Testis (tissue), 2 donors: ENCODE data around the gene LAG3.

Source experiments
- CTCF ChIP-seq, 3 experiments: fragments of 450-650 bp in 2 of 3; fragments of 200-600 bp in 1 of 3; sonication (generic) in 1 of 3; IDR thresholded peaks; one replicate each; pipeline ENCODE4 v1.5.1; 2016 to 2019; ENCODE audit warnings: antibody characterized with exemption in 3 of 3, mild to moderate bottlenecking in 2 of 3, moderate library complexity in 1 of 3
- POLR2A ChIP-seq: fragments of 450-650 bp; IDR thresholded peaks from one replicate; pipeline ENCODE4 v1.6.1; 2017; ENCODE audit warnings: antibody characterized with exemption, mild to moderate bottlenecking, moderate library complexity

- TF ChIP-seq POLR2A (no peak), CTCF (IDR thresholded peaks at IDR 0.05) (no peak)
Observed at GRCh38 chr12:6826125-6826733, 53.9 kb downstream of the LAG3 start.
